Fibroblast of mammary gland (primary cell): Measurements from ENCODE around the gene UQCC2.
A peak's percentile ranks its signal among the peaks of the same experiment; 100 is the strongest.

Experiments
- DNase-seq: peaks from one replicate; pipeline ENCODE4 v3.0.0-alpha.2; 2010; ENCODE audit warnings: low read depth
- H3K4me3 ChIP-seq: 2 replicates; pipeline ENCODE4 v1.5.1; 2011; ENCODE audit warnings: low read depth, mild to moderate bottlenecking, low read length, moderate library complexity; ENCODE audit not compliant: control insufficient read depth
- TF ChIP-seq, protein P1 (sequence below): conservative IDR thresholded peaks from 2 replicates; pipeline ENCODE4 v1.5.1; 2011; ENCODE audit warnings: low read depth, low read length, inconsistent platforms; ENCODE audit not compliant: control insufficient read depth, insufficient read depth

Gene UQCC2

DNA sequence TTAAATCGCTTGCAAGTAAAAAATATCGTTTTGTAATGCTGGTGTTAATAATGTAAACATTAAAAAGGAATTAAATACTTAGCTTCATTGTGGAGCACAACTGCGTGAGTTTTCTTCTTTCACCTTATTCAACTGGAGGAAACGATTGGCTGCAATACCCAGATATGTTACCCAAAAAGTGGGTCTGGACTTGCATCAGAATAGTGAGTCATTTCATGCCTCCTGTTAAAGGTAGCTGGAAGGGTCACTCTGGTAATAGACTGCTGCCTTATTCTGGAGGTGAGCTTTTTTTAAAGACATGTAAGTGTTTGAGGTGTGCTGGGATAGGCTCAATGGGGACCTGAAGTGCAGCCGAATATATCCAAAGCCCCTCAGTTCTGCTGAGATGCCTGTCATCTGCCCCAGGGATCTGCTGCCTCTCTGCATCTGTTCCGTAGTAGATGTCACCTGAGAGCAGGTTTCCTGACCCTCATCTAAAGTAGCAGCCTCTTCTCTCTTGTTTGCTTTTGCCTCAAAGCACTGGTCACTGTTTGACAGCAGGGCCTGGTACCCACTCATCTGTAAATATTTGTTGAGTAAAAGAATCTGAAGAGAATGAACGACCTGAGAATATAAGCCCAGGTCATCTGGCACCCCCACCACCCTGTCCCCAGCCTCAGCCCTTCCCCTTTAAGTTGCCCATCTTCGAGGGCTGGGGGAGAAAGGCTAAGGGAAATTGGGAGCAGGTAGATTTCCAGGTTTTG, 5.6 kb upstream of the UQCC2 start:
- TF ChIP-seq, protein P1, sequence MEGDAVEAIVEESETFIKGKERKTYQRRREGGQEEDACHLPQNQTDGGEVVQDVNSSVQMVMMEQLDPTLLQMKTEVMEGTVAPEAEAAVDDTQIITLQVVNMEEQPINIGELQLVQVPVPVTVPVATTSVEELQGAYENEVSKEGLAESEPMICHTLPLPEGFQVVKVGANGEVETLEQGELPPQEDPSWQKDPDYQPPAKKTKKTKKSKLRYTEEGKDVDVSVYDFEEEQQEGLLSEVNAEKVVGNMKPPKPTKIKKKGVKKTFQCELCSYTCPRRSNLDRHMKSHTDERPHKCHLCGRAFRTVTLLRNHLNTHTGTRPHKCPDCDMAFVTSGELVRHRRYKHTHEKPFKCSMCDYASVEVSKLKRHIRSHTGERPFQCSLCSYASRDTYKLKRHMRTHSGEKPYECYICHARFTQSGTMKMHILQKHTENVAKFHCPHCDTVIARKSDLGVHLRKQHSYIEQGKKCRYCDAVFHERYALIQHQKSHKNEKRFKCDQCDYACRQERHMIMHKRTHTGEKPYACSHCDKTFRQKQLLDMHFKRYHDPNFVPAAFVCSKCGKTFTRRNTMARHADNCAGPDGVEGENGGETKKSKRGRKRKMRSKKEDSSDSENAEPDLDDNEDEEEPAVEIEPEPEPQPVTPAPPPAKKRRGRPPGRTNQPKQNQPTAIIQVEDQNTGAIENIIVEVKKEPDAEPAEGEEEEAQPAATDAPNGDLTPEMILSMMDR = no peak
- DNase-seq = no peak
- no peak overlapping the region for H3K4me3 ChIP-seq

GRCh38 chr6:33716379-33716778, 4.9 kb upstream of the UQCC2 start:
- no peak for DNase-seq
- no peak overlapping the region for H3K4me3 ChIP-seq

GRCh38 chr6:33714385-33715040, 3.0 kb upstream of the UQCC2 start:
- TF ChIP-seq, protein P1 = no peak
- no peak for DNase-seq
- H3K4me3 ChIP-seq = no peak overlapping the region

More at GRCh38 chr6:33716379-33716778, 4.9 kb upstream of the UQCC2 start:
- TF ChIP-seq, protein P1 = no peak

DNA sequence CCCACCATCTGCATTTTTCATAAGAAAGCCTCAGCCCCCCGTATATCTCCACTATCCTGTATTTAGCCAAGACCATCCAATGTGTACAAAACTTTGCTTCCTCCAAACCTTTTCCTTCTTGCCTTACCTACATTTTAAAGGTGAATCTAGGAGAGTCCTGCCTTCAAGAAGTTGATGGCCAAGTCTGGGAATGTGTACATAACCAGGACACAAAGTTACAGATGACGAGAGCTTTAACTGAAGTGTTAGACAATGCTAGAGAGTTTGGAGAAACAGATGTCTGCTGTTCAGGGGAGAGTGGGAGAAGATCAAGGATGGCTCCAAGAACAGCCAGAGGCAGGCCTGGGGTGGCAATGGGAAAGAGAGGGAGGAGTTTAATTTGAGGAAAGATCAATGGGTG, 2.3 kb upstream of the UQCC2 start:
- no peak for DNase-seq
- TF ChIP-seq, protein P1 = no peak

DNA sequence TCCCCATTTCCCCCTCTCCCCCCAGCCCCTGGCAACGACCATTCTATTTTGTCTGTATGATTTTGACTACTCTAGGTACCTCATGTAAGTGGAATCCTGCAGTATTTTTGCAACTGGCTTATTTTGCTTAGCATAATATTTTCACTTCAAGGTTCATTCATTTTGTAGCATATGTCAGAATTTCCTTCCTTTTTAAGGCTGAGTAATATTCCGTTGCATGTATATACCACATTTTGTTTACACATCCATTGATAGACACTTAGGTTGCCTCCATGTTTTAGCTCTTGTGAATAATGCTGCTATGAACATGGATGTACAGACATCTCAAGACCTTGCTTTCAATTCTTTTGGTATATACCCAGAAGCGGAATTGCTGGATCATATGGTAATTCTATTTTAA, 1.4 kb upstream of the UQCC2 start:
- no peak overlapping the region for H3K4me3 ChIP-seq
- DNase-seq = no peak
- TF ChIP-seq, protein P1 = no peak

More for the DNA sequence above, 2.3 kb upstream of the UQCC2 start:
- no peak overlapping the region for H3K4me3 ChIP-seq

DNA sequence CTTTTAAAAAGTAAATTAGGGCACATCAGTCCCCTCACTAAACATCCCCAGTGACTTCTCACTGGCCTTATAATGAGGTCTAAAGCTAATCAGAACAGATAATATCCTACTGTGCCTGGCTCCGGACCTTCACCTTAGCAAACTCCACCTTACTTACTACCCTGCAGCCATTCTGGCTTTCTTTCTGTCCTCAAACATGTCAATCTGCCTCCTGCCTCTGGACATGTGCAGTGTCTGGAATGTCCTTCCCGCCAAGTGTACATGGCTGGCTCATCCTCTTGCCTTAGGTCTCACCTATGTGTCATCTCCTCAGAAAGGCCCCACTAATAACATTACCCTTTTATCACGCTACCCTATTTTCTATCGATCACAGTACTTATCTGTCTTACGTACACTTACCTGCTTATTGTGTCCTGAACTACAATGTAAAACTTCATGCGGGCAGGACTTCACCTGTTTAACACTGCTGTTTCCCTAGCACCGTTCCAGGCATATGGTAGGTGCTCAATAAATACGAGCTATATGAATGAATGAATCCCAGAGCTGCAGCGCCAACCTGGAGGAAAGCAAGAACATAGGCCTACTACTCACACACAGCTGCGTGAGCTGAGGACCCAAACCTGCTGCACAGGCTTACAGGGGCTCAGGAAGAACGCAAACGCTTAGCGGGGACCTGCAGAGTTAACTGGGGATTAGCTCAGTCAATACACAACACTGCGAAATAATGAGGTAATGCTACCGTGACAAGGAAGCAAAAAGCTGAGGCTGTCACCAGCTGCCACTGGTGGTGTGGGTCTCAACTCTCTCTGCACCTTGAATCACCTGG, 991 bp downstream of the UQCC2 start:
- H3K4me3 ChIP-seq = peak overlapping the region; percentile 90
- TF ChIP-seq, protein P1 = no peak
- no peak for DNase-seq
